HT-29 (cell line): ENCODE data around the gene RTN4R. TPM values are rescaled to one million over a fixed set of nuclear protein-coding genes. Genes with fewer than 3 reads are reported as not detected.
A peak's percentile ranks its signal among the peaks of the same experiment; 100 is the strongest.
"Not testable (repeated sequence)": the region's sequence is repeated elsewhere in the genome, so short reads cannot be mapped to it uniquely, and the experiment has no call there.

Source experiments
- DNase-seq: peaks from one replicate; pipeline ENCODE4 v3.0.0-alpha.2; 2015; ENCODE audit warnings: low spot score
- total RNA-seq: library from RNA; depleted of rRNA; stranded (reverse); fragments of >200 nt; shearing (Covaris generic); gene quantifications from 2 replicates; pipeline ENCODE4 v1.2.3, GENCODE V29; 2014; rRNA removed

Gene RTN4R
- 41.7 and 45.7 TPM in 2 replicates for total RNA-seq

- peak; percentile 82 for DNase-seq
Observed at GRCh38 chr22:20268279-20269012, at the start of gene RTN4R. TSS of gene RTN4R (minus strand) at chr22:20268318. CDS start at chr22:20268092, 226 bp downstream.

- peak; percentile 48 for DNase-seq
Observed at GRCh38 chr22:20317402-20318042, 49.4 kb upstream of the RTN4R start.

- no peak for DNase-seq
Observed at GRCh38 chr22:20316844-20317401, 48.8 kb upstream of the RTN4R start.

GRCh38 chr22:20316217-20316843 lies 48.2 kb upstream of the RTN4R start:
- DNase-seq = no peak

GRCh38 chr22:20315337-20316216 lies 47.5 kb upstream of the RTN4R start:
- no peak for DNase-seq

- not testable (repeated sequence) for DNase-seq
Observed at GRCh38 chr22:20314741-20315336, 46.7 kb upstream of the RTN4R start.

GRCh38 chr22:20314206-20314605 lies 46.1 kb upstream of the RTN4R start:
- not testable (repeated sequence) for DNase-seq

- peak; percentile 41 for DNase-seq
Observed at GRCh38 chr22:20313306-20314077, 45.4 kb upstream of the RTN4R start.

GRCh38 chr22:20312396-20313191 lies 44.5 kb upstream of the RTN4R start:
- DNase-seq = no peak

GRCh38 chr22:20311249-20312062 lies 43.3 kb upstream of the RTN4R start:
- not testable (repeated sequence) for DNase-seq

- DNase-seq = not testable (repeated sequence)
Observed at GRCh38 chr22:20310773-20311172, 42.7 kb upstream of the RTN4R start.

GRCh38 chr22:20310180-20310579 lies 42.1 kb upstream of the RTN4R start:
- not testable (repeated sequence) for DNase-seq

GRCh38 chr22:20308806-20309650 lies 40.9 kb upstream of the RTN4R start:
- not testable (repeated sequence) for DNase-seq

- not testable (repeated sequence) for DNase-seq
Observed at GRCh38 chr22:20307448-20308447, 39.6 kb upstream of the RTN4R start.

- not testable (repeated sequence) for DNase-seq
Observed at GRCh38 chr22:20306646-20307447, 38.7 kb upstream of the RTN4R start.
